Myocyte (in vitro differentiated cells): Measurements from ENCODE around the gene TRMT1. TPM values are rescaled to one million over a fixed set of nuclear protein-coding genes. Genes with fewer than 3 reads are reported as not detected.

Experiments
- DNase-seq: peaks from one replicate; pipeline ENCODE4 v3.0.0-alpha.2; 2012; ENCODE audit warnings: low read depth
- total RNA-seq: library from RNA; depleted of rRNA; stranded (reverse); fragments of >200 nt; gene quantifications from 2 replicates; pipeline ENCODE4 v1.2.3, GENCODE V29; 2014

TRMT1 gene
- total RNA-seq, 1 donor from 2014 or later = 30.0 TPM

DNA sequence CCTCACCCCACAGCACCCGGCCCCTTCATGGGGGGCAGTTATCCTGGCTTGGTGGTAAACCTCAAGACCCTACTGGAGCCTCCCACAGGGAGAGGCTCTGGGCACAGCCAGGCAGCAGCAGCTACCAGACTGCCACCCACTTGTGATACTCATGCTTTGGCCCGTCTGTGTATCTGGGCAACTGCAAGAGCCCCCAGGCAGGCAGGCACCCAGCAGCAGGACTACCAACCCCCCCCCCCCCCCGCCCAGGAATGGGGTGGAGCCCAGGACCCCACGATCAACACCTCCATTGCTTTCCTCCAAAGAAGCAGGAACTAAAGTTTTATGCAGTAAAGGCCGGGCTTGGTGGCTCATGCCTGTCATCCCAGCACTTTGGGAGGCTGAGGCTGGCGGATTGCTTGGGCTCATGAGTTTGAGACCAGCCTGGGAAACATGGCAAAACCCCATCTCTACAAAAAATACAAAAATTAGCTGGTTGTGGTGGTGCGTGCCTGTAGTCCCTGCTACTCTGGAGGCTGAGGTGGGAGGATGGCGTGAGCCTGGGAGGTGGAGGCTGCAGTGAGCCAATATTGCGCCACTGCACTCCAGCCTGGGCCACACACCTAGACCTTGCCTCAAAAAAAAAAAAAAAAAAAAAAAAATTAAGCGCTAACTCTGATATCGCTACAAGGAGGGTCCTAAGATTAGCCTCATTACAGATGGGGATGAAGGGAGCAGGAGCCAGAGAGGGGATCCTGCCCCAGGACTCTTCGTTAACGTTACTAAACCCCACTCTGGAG, 12.8 kb downstream of the TRMT1 start:
- no peak for DNase-seq

DNA sequence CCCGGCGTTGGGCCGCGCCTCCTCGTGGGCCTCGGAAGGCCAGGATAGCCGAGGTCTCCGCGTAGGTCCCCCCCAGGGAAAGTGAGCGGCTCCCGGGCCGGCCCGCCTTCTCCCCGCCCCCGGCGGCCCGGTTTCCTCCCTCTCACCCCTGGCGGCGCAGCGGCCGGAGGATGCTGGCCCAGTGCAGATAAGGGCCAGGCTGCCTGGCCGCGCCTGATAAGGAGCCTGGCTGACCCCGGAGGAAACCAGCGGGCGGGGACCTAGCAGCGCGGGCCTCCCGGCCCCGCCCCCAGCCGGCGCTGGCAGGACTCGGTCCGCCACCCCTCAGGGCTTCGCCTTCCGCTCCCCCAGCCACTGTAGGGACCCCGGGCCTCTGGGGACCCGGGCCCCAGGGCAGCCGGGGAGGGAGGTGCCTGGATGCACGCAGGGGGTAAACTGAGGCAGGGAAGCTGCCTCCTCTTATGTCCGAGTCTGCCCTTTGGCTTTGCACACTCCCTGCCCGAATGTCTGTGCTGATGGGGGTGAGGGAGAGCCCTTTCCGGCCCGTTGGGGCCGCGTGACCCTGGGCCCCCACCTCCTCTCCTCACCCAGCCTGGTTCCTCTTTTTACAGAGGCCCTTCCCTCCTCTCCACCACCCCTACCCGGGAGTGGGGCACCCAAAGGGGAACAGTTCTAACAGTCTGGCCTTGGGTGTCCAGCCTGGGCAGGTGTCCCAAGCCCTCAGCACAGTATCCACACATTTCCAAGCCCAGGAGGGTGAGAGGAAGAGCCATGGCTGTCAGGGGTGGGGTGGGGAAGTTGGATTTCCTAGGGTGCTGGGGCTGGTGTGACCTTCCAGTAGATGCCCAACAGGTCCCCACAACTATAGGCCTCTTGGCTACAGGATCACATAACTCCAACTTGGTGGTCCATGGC, 13.6 kb downstream of the TRMT1 start, which contains the start of gene LYL1:
TSS of gene LYL1 (minus strand) at position 193 of the 915 bp plus-strand sequence. CDS start 1,687 bp downstream, outside the sequence.
- DNase-seq = no peak

DNA sequence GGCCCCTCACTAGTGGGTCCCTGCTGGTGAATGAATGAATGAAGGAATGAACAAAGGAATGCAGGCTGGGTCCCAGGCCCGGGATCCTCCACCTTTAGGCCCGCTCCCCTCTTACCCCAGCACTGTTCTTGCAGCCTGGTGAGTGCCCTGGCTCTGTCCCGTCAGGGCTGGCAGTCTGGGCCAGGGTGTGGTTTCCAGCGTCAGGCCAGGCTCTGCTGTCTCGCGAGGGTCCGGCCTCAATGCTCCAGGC, 14.2 kb downstream of the TRMT1 start:
- DNase-seq = no peak

DNA sequence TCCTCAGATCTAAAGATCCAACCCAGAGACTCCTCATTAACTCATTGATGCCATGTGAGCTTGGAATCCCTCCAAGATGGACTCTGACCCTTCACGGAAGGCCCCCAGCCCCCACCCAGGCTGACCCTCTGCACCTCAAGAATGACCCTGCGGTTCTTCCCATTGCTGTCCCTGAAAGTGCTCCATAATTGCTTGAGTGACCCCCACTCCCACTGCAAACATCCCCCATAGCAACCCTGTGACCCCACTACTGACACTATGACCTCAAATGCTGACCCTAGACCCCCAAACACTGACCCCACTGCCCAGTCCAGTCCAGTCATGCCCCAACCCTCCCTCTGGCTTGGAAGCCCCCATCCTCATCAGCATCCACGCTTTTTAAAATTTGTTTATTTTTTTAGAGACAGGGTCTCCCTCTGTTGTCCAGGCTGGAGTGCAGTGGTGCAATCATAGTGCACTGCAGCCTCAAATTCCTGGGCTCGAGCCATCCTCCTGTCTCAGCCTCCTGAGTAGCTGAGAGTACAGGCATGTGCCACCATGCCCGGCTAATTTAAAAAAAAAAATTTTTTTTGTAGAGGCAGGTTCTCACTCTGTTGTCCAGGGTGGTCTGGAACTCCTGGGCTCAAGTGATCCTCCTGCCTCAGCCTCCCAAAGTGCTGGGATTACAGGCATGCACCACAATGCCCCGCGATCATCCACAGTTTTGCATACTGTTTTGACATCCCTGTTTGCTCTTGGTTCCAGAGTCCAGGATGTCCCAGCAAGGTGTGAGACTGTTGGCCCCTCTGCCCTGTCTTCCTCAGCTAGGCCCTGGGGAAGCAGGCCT, 14.7 kb downstream of the TRMT1 start:
- no peak for DNase-seq

DNA sequence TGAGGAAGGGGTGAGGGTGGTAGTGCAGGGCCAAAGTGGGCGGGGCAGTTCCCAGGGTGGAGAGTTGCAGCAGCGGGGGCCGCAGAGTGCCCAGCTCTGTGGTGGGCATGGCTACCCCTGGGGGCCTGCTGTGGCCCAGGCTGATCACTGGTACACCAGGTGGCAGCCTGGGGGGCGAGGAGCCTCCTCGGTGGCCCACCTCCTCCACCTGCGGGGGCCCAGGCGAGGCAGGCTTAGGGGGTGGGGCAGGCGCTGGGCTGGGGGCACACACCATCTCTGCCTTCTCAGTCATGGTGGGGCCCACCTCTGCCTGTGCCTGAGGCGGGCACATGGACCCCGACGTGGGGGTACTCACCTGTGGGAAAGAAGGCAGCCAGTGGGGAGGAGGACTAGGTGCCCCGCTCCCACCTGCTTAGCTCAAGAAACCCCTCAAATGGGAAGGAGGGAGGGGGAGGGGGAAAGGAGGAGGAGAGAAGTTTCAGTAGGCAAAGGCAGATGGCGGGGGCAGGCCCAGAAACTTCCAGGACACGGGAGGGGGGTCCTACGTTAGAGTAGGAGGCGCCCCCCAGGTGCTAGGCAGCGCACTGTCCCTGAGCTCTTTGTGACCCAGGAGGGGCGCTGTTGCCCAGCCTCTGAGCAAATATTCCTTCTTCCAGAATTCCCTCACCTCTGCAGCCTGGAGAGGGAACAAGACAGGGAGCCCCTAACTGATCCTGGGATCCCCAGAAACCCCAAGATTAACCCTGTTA, 15.5 kb downstream of the TRMT1 start:
- DNase-seq = no peak

DNA sequence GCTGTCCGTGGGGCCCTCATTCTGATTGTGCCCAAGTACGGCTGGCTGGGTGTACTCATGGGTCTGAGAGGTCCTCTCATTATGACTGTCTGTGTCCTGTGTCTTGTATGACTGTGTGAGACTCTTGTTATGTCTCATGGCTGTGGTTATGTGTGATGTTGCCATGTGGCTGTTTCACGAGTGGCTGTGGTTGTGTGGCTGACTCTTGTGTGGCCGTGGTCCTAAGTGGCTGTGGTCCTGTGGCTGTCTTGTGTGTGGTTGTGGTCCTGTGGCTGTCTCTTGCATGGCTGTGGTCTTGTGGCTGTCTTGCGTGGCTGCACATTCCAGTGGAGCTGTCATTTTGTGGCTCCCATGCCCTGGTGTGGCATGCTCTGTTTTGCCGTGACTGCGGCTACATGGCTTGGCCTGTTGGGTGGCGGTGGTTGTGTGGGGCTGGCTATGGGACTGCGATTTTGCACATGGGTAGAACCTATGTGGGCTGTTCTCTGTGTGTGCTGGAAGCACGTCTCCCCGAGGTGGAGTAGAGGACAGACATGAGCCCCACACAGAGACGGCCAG, 16.4 kb downstream of the TRMT1 start:
- no peak for DNase-seq

DNA sequence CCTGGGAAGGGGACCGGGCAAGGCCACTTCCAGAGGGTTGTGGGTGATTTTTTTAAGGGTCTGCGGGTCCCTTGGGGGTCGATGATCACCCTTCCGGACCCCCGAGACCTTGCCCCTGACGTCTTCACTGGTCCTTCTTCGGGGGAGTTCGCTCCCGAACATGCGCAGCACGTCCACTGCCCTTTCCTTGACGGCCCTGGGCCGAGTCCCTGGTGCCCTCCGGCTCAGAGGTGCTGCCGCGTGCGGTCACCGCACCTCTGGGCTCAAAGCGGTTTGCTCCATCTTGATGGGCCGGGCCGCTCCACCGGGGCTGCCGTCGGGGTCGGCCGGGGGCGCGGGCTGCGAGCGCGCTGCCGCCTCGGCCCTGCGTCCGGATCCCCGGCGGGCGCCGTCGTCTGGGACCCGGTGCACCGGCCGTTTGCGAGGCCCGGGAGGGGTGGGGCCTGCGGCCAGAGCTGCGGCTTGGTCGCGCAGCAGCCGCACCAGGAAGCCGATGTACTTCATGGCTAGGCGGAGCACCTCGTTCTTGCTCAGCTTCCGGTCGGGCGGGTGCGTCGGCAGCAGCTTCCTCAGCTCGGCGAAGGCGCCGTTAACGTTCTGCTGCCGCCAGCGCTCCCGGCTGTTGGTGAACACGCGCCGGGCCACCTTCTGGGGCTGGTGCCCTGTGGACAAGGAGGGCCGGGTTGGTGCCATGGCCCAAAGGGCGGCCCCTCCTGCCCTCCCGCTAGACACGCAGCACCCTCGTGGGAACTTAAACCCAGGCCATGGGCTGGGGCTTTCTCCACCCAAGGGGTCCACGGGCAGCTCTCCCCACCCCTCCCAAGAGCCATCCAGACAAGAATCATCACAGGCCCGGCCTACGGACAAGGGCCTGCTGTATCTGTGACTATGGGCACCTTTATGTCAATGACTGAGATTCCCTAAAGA, 17.2 kb downstream of the TRMT1 start:
- no peak for DNase-seq

DNA sequence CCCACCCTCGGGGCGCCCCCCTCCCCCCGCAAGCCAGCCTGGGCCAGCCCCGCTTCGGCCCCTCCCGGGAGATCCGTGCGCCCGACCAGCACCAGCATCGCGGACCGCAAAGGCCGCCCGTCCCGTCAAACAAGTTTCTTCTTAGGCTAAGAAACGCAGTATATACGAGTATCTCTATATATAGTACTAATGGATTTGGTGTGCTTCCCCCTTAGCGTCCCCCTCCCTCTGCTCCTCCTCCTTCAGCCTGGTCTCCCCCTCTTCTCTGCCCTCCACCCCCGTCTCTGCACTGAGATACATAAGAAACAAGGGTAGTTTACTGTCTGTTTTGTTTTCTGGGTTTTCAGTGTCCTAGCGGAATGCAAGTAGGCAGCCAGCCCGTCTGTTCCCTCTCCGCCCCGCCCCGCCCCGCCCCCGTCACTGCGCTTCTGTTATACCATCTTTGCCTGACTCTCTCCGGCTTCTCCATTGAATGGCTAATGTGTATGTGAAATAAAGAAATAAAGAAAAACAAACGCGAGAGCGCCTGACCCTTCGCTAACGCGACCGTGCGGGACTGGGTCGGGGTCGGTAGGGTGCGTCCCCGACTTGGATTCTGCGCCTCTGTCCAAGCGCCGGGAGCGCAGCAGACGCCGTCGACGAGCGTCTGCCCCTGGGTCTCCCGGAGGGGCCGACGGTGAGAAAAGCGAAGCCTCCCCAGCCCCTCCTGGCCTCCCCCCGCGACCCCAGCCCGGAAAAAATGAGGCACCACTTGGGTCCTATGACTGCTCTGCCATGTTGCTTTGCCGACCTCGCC, 18.1 kb downstream of the TRMT1 start:
- DNase-seq = no peak

DNA sequence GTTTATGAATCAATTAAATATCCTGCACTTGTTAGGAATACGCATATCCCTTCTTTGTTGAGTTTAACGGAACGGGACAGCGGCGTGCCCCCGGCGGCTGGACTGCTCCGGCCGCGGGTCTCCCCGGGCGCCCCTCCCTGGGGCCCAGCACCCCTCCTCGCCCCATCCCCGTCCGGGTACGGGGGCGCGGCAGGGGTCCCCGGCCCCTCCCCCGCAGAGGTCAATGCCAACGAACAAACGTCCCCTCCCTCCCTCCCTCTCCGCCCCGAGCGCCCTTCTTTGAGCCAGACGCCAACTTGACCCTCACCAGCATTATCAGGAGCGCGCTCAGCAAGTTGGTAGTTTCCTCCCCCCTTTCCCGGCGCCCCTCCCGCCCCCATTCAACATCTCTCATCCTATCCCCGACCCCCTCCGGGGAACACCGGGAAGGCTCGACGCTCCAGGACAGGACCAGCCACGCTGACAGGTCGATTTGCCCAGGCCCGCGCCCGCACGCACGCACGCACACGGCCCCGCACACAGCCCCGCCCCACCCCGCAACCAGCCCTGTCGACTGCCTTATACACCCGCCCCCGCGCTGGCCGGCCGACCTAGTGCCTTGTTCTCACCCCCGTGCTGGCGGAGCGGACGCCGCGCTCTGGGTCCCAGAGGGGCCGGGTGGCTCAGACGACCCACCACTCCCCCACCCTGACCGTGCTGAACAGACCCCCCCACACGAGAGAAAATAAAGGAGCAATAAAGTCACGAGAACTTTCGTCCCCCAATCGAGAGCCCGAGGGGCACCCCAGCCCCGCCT, 18.9 kb downstream of the TRMT1 start:
- no peak for DNase-seq

DNA sequence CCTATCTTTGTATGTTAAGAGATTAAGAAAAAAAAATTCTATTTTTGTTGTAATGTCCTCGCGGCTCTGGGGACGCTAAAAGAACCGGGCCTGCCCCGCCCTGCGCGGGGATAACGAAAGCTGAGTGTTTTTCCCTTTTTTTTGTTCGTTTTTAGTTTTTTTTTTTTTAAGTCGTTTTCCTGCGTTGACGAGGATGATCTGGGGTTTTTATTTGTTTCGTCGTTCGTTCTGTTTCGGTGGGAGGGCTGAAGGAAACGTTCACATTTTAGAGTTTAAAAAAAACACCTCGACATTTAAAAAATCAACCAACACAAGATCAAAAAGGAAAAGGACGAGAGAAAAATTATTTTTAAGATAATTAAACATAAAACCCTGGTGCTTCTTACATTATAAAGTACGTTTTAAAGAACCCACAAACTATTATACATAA, 19.5 kb downstream of the TRMT1 start:
- DNase-seq = no peak

DNA sequence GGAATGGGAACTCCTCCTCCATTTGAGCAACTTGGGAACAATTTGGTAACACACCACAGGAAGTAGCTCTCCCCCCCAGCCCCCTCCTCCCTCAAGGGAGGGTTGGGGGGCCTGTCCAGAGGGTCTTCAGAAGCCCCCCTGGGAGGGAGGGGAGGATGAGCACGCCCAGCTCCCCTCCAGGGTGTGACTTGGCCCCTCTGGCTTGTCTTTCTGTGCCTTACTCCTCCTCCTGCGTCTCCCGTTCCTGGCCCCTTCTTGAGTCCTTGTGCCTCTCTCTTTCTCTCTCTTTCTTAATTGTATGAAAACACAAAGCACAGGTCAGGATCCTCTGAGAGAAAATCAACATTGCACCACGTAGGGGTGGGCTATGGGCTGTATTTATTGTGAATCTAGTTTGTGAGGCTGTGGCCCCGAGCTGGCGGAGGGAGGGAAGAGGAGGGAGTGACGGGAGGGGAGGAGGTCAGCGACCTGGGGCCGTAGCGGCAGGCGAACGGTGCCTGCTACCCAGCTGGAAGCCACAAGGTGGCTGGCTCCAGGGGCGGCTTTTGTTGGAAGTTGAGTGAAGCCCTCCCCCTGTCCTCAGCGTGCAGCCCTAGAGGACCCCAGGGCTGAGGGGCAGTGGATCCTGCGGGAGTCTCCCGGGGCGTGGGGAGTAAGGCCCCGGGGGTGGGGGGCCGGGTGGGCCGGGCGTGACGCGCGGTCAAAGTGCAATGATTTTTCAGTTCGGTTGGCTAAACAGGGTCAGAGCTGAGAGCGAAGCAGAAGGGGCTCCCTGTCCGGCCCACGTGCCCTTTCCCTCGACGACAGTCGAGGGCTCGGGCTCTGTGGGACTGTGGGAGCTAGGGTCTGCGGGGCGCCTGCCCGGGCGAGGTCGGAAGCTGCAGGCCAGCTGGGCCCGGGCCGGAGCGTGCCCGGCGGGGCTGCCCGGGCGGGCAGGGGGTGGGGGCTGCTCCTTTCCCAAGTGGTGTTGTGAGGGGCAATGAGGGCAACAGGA, 20.3 kb downstream of the TRMT1 start:
- no peak for DNase-seq

DNA sequence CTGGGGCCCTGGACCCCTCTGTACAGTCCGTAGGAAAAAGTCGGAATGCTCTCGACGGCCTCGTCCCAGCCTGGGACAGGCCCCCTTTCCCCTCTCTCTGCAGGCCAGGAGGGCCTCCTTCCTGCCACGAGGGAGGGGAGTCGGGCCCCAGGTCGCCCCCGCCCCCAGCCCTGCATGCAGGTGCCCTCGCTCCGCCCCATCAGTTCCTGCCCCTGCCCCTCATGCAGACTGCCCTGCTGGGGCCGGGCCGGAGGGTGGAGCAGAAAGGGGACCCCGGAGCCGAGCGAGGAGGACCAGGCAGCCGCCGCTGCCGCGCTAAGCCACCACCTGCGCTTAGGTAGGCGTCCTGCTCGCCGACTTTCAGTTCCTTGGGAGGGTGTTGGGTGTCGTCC, 21.2 kb downstream of the TRMT1 start:
- no peak for DNase-seq

DNA sequence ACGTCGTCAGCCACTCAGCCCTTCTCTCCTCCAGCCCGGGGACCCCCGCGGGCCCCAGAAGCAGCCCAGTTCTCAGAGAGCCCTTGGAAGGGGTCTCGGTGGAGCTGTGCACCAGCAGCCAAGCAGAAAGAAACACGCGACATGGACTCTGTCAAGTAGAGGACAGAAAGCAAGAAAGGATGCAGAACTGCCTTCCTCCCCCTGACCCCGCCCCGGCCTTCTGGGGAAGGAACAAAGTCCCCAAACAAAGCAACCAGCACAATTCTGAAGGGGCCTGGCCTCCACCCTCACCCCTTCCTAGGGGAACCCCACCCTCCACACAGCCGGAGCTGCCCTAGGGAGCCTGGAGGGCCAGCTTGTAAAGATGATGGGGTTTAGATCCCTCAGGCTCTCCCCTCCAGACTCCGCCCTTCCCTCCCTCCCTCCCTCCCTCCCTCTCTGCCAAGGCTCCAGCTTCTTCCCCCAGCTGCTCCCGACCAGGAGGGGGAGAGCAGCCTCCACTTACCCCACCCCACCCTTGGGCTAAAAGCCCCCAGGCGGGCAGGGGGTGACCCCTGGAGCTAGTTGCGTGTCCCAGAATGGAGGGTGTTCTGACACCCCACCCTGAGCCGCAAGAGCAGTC, 21.7 kb downstream of the TRMT1 start:
- DNase-seq = no peak

DNA sequence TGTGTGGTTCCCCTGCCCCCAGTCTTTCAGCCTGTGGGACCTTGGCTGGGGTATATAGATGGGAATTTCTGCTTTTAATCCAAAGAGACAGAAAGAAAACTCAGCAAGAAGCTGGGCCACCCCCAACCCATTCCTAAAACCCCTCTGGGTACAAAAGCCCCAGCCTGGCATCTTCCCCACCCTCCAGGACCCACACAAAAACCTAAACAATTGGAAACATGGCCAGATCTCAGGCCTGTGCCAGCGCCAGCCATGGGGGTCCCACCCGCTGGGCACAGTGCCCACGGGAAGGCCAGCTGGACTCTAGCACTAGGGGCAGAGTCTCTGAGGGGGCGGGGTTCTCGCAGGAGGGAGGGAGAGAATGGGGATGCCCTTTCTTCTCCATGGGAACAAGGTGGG, 22.4 kb downstream of the TRMT1 start:
- DNase-seq = no peak

DNA sequence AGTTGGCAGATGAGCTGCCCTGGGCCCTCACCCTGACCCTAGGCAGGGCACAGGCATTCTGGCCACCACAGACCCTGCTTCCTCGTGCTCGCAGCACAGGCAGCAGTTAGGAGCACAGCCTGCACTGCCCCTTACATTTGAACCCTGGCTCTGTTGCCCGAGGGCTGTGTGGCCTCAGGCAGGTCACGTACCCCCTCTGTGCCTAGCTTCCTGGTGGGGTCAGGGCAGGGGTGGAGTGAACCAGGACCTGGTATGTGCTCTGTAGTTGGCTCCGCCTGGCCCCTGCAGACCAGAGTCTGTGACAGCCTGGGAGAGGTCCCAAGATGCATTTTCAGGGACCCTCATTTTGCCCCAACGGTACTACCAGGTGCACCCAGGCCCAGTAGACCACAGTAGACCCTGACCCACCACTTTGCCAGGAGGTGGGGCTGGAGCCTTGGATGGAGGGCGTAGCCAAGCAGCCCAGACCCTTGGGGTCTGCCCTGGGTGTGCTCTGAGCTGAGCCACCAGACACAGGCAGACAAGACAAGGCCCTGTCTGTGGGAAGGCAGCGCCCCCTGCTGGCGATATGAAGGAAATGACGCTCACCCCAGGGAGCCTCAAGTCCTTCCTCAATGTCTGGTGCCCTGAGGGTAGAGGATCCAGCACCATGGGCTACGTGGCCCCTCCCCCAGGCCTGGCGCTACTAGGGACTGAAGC, 23.0 kb downstream of the TRMT1 start:
- peak; percentile 84 for DNase-seq
